Esophagus muscularis mucosa (tissue), 4 donors: ENCODE data around the gene HOOK2. TPM values are rescaled to one million over a fixed set of nuclear protein-coding genes. Genes with fewer than 3 reads are reported as not detected.

Experiments used
- DNase-seq: peaks from one replicate; pipeline ENCODE4 v3.0.0-alpha.2; 2017; ENCODE audit errors: extremely low spot score
- H3K27ac ChIP-seq, 4 donors: fragments of 200-600 bp; sonication (generic); replicated peaks in 1 of 4; 1 replicate in 3 of 4; 2 replicates in 1 of 4; pipeline ENCODE4 v1.5.1; 2016 to 2019; ENCODE audit warnings: mild to moderate bottlenecking in 1 of 4
- H3K27me3 ChIP-seq, 4 donors: fragments of 200-600 bp; sonication (generic); one replicate each; pipeline versions ENCODE4 v1.5.1 to v1.6.0; 2016 to 2019
- H3K36me3 ChIP-seq, 4 donors: fragments of 200-600 bp; sonication (generic); one replicate each; pipeline ENCODE4 v1.5.1; 2016 to 2019
- H3K4me1 ChIP-seq, 4 donors: fragments of 200-600 bp; sonication (generic); one replicate each; pipeline ENCODE4 v1.5.1; 2016 to 2019
- H3K4me3 ChIP-seq, 4 donors: fragments of 200-600 bp; sonication (generic); 1 replicate in 2 of 4; 2 replicates in 2 of 4; pipeline ENCODE4 v1.5.1; 2016 to 2019; ENCODE audit warnings: mild to moderate bottlenecking in 4 of 4, moderate library complexity in 1 of 4
- H3K9me3 ChIP-seq, 4 donors: fragments of 200-600 bp; sonication (generic); 1 replicate in 3 of 4; 2 replicates in 1 of 4; pipeline ENCODE4 v1.5.1; 2016 to 2019
- EP300 ChIP-seq: sonication (generic); formaldehyde crosslinking; IDR thresholded peaks from one replicate; pipeline ENCODE4 v1.6.1; 2017; ENCODE audit warnings: antibody characterized with exemption
- POLR2A ChIP-seq: fragments of 450-650 bp; IDR thresholded peaks from one replicate; pipeline ENCODE4 v1.6.1; 2017; ENCODE audit warnings: antibody characterized with exemption, moderate library complexity, mild to moderate bottlenecking, low read depth
- POLR2AphosphoS5 ChIP-seq, 2 donors: sonication (generic); formaldehyde crosslinking; IDR thresholded peaks; one replicate each; pipeline ENCODE4 v1.6.1; 2017; ENCODE audit warnings: antibody characterized with exemption in 2 of 2
- WGBS: methylation state at CpG from one replicate; pipeline ENCODE4 v1.1.5; 2018; 5-methylcytosine and 5-hydroxymethylcytosine counted together
- intact Hi-C: fragments of 100-400 bp; cut with DNase I; formaldehyde crosslinking; loops from one replicate; pipeline ENCODE4 v1.15.1; 2023
- total RNA-seq, 4 donors: library from RNA; depleted of rRNA; stranded (reverse); fragments of >200 nt; gene quantifications; one replicate each; pipeline versions ENCODE4 v1.1.0 to v1.2.1, GENCODE V29; 2016
- TF ChIP-seq, protein P1 (sequence below), 3 experiments: fragments of 200-600 bp in 2 of 3; fragments of 450-650 bp in 1 of 3; sonication (generic) in 2 of 3; IDR thresholded peaks; one replicate each; pipeline ENCODE4 v1.5.1; 2017 to 2019; ENCODE audit warnings: antibody characterized with exemption in 3 of 3, mild to moderate bottlenecking in 2 of 3, moderate library complexity in 1 of 3

HOOK2 gene
- total RNA-seq, 4 donors from 2014 or later, result 7.1 to 17.0 (median 12.6) TPM

DNA sequence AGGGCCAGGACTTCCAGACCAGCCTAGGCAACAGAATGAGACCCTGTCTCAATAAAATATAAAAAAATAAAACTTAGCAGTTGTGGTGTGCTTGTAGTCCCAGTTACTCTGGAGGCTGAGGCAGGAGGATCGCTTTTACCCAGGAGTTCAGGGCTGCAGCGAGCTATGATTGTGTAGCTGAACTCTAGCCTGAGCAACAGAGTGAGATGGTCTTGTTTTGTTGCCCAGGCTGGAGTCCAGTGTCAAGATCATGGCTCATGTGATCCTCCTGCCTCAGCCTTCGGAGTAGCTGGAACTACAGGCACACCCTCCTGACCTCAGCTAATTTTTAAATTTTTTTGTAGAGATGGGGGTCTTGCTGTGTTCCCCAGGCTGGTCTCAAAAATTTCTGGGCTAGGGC lies 11.6 kb upstream of the HOOK2 start:
- Histone ChIP-seq H3K27me3 (no peaks in the 10 kb centered on the region), H3K36me3 (no peaks in the 10 kb centered on the region), H3K9me3 (peaks cover 0 to 3% (median 0%) of the 10 kb centered on the region in 4 donors), H3K27ac (peak overlapping the region; percentile 97 to 99 (median 99)), H3K4me3 (no peak overlapping the region), H3K4me1 (peaks cover 58 to 86% (median 80%) of the 10 kb centered on the region in 4 donors)
- 100% methylated on average over 2 of the region's 3 CpGs for WGBS
- no peak for DNase-seq
- intact Hi-C loops, result no loop called here
- TF ChIP-seq, protein P1, sequence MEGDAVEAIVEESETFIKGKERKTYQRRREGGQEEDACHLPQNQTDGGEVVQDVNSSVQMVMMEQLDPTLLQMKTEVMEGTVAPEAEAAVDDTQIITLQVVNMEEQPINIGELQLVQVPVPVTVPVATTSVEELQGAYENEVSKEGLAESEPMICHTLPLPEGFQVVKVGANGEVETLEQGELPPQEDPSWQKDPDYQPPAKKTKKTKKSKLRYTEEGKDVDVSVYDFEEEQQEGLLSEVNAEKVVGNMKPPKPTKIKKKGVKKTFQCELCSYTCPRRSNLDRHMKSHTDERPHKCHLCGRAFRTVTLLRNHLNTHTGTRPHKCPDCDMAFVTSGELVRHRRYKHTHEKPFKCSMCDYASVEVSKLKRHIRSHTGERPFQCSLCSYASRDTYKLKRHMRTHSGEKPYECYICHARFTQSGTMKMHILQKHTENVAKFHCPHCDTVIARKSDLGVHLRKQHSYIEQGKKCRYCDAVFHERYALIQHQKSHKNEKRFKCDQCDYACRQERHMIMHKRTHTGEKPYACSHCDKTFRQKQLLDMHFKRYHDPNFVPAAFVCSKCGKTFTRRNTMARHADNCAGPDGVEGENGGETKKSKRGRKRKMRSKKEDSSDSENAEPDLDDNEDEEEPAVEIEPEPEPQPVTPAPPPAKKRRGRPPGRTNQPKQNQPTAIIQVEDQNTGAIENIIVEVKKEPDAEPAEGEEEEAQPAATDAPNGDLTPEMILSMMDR (IDR thresholded peaks at IDR 0.05), result no peak
- TF ChIP-seq POLR2AphosphoS5 (IDR thresholded peaks at IDR 0.05) (no peak), POLR2A (no peak), EP300 (no peak)

GRCh38 chr19:12786141-12786870 lies 11.0 kb upstream of the HOOK2 start:
- TF ChIP-seq POLR2AphosphoS5 (IDR thresholded peaks at IDR 0.05), result no peak
- no peak for TF ChIP-seq POLR2A
- TF ChIP-seq EP300, result no peak
- TF ChIP-seq, protein P1 (IDR thresholded peaks at IDR 0.05), result no peak
- WGBS, result 60% methylated on average over 6 of the region's 18 CpGs
- no peaks in the 10 kb centered on the region for H3K27me3 ChIP-seq
- no peak for DNase-seq
- H3K9me3 ChIP-seq, result peaks cover 0 to 1% (median 0%) of the 10 kb centered on the region in 4 donors
- peak overlapping the region; percentile 97 to 99 (median 99) for H3K27ac ChIP-seq
- H3K36me3 ChIP-seq, result no peaks in the 10 kb centered on the region
- peaks cover 63 to 92% (median 84%) of the 10 kb centered on the region in 4 donors for H3K4me1 ChIP-seq
- H3K4me3 ChIP-seq, result no peak overlapping the region
- intact Hi-C loops, result no loop called here

DNA sequence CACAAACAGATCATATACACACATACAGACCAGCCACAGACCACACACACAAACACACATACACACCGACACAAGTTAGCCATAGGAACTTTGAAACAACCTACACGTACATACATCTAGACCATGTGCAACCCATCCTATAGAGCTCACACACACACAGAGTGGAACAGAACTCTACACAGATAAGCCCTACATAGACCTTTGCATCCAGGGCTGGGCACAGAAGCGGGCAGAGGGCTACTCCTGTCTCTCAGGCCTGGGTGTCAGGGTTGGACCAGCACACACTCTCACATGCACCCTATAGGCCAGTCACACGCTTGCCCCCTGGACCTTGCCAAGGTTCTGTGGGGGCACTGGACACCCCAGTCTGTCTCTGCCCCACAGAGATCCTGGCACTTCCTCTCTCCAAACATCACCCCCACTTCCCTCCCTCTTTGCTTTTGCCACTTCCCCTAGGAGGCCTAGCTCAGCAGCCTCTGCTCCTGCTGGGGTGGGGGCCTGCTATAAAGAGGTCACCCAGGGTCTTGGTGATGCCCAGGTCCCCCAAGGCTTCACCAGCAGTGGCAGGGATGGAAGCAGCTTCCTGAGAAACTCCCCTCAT lies 10.2 kb upstream of the HOOK2 start:
- Histone ChIP-seq H3K36me3 (no peaks in the 10 kb centered on the region), H3K27me3 (no peaks in the 10 kb centered on the region), H3K9me3 (no peaks in the 10 kb centered on the region), H3K4me3 (peak overlapping the region in 1 of 4 donors; percentile 1), H3K27ac (peak overlapping the region; percentile 97 to 99 (median 99)), H3K4me1 (peaks cover 59 to 86% (median 77%) of the 10 kb centered on the region in 4 donors)
- WGBS, result 69% methylated on average over 4 of the region's 4 CpGs
- DNase-seq, result no peak
- no peak for TF ChIP-seq POLR2AphosphoS5 (IDR thresholded peaks at IDR 0.05)
- no peak for TF ChIP-seq POLR2A
- TF ChIP-seq, protein P1 (IDR thresholded peaks at IDR 0.05), result no peak
- no peak for TF ChIP-seq EP300
- intact Hi-C loops, result no loop called here

GRCh38 chr19:12784871-12785430 lies 9.6 kb upstream of the HOOK2 start:
- peak overlapping the region; percentile 97 to 99 (median 99) for H3K27ac ChIP-seq
- H3K36me3 ChIP-seq, result no peaks in the 10 kb centered on the region
- no peaks in the 10 kb centered on the region for H3K9me3 ChIP-seq
- peaks cover 58 to 85% (median 74%) of the 10 kb centered on the region in 4 donors for H3K4me1 ChIP-seq
- no peaks in the 10 kb centered on the region for H3K27me3 ChIP-seq
- TF ChIP-seq, protein P1 (IDR thresholded peaks at IDR 0.05), result no peak
- TF ChIP-seq EP300 (no peak), POLR2A (no peak), POLR2AphosphoS5 (IDR thresholded peaks at IDR 0.05) (no peak)
- H3K4me3 ChIP-seq, result peak overlapping the region in 1 of 4 donors; percentile 1
- 52% methylated on average over 4 of the region's 5 CpGs for WGBS
- no peak for DNase-seq
- intact Hi-C loops, result no loop called here
